NB4 (cell line): ENCODE measurements around the gene L1CAM.

ENCODE experiments used
- DNase-seq: peaks from one replicate; pipeline ENCODE4 v3.0.0; 2010; ENCODE audit warnings: low read depth
- H3K4me3 ChIP-seq: one replicate; pipeline ENCODE4 v1.5.1; 2011; ENCODE audit warnings: mild to moderate bottlenecking, low read depth, low read length, moderate library complexity
- CTCF ChIP-seq: IDR thresholded peaks from one replicate; pipeline ENCODE4 v1.5.1; 2012; ENCODE audit warnings: low read depth, low read length
- MAX ChIP-seq: IDR thresholded peaks from 2 replicates; pipeline ENCODE4 v1.6.1; 2011; ENCODE audit warnings: low read depth, low read length
- MYC ChIP-seq: IDR thresholded peaks from 2 replicates; pipeline ENCODE4 v1.6.1; 2011; ENCODE audit warnings: low read depth, low read length
- POLR2A ChIP-seq: IDR thresholded peaks from 2 replicates; pipeline ENCODE4 v1.6.1; 2011; ENCODE audit warnings: mild to moderate bottlenecking; ENCODE audit not compliant: insufficient read length; ENCODE audit errors: extremely low read depth

The L1CAM gene

GRCh38 chrX:153874085-153874365 is 11.9 kb downstream of the L1CAM start:
- no peak overlapping the region for H3K4me3 ChIP-seq
- no peak for TF ChIP-seq MAX
- TF ChIP-seq POLR2A, result no peak
- TF ChIP-seq CTCF, result no peak
- no peak for TF ChIP-seq MYC
- no peak for DNase-seq

- DNase-seq, result no peak
- H3K4me3 ChIP-seq, result no peak overlapping the region
- no peak for TF ChIP-seq POLR2A
- no peak for TF ChIP-seq MYC
- TF ChIP-seq CTCF, result no peak
- TF ChIP-seq MAX, result no peak
Measured at GRCh38 chrX:153873282-153874084, 12.5 kb downstream of the L1CAM start.

GRCh38 chrX:153871946-153872878 is 13.8 kb downstream of the L1CAM start:
- TF ChIP-seq MAX, result no peak
- TF ChIP-seq MYC, result no peak
- TF ChIP-seq CTCF, result no peak
- TF ChIP-seq POLR2A, result no peak
- no peak overlapping the region for H3K4me3 ChIP-seq
- no peak for DNase-seq

- DNase-seq, result no peak
- H3K4me3 ChIP-seq, result no peak overlapping the region
- TF ChIP-seq CTCF, result no peak
- no peak for TF ChIP-seq MAX
- no peak for TF ChIP-seq POLR2A
- TF ChIP-seq MYC, result no peak
Measured at GRCh38 chrX:153871451-153871850, 14.5 kb downstream of the L1CAM start.

- TF ChIP-seq CTCF (no peak), POLR2A (no peak), MAX (no peak), MYC (no peak)
- no peak overlapping the region for H3K4me3 ChIP-seq
- no peak for DNase-seq
Measured at GRCh38 chrX:153870791-153871360, 15.1 kb downstream of the L1CAM start.
